Measurements from ENCODE around the gene ATG101. TPM values are rescaled to one million over a fixed set of nuclear protein-coding genes. Genes with fewer than 3 reads are reported as not detected.

ATG101 gene
- total RNA-seq, 6 experiments from 2014 or later: 62.1 to 73.6 (median 66.6) TPM

GRCh38 chr12:52060498-52061177, 9.1 kb upstream of the ATG101 start:
- no peak for TF ChIP-seq CTCF (IDR thresholded peaks at IDR 0.05)
- peaks cover 6% of the 10 kb centered on the region; the same call in 1 of the 2 replicates for H3K36me3 Mint-ChIP-seq (ENCODE audit: low read depth)
- H3K4me3 Mint-ChIP-seq: peak overlapping the region; percentile 53; the same call in 1 of the 2 replicates
- no peak for DNase-seq
- H3K27ac Mint-ChIP-seq: peak overlapping the region; percentile 75; the same call in 1 of the 2 replicates
- H3K4me1 Mint-ChIP-seq (ENCODE audit: low read depth): peaks cover 24% of the 10 kb centered on the region
- H3K9me3 Mint-ChIP-seq: peaks cover 10% of the 10 kb centered on the region; the same call in 1 of the 2 replicates
- peaks cover 65% of the 10 kb centered on the region for H3K27me3 Mint-ChIP-seq (ENCODE audit: insufficient read depth)

- no peak overlapping the region for H3K4me3 Mint-ChIP-seq
- H3K9me3 Mint-ChIP-seq: peaks cover 5% of the 10 kb centered on the region; the same call in 1 of the 2 replicates
- no peak for TF ChIP-seq CTCF (IDR thresholded peaks at IDR 0.05)
- peak overlapping the region; percentile 75; the same call in 1 of the 2 replicates for H3K27ac Mint-ChIP-seq
- DNase-seq: no peak
- peaks cover 57% of the 10 kb centered on the region for H3K27me3 Mint-ChIP-seq (ENCODE audit: insufficient read depth)
- H3K36me3 Mint-ChIP-seq (ENCODE audit: low read depth): peaks cover 6% of the 10 kb centered on the region; the same call in 1 of the 2 replicates
- peaks cover 32% of the 10 kb centered on the region for H3K4me1 Mint-ChIP-seq (ENCODE audit: low read depth)
These were observed 8.2 kb upstream of the ATG101 start for GRCh38 chr12:52061470-52062166.

GRCh38 chr12:52062167-52063081, 7.4 kb upstream of the ATG101 start:
- no peak for TF ChIP-seq CTCF (IDR thresholded peaks at IDR 0.05)
- H3K4me3 Mint-ChIP-seq: no peak overlapping the region
- no peaks in the 10 kb centered on the region; the same call in 1 of the 2 replicates for H3K9me3 Mint-ChIP-seq
- H3K36me3 Mint-ChIP-seq (ENCODE audit: low read depth): no peaks in the 10 kb centered on the region; the same call in 1 of the 2 replicates
- H3K27me3 Mint-ChIP-seq (ENCODE audit: insufficient read depth): peaks cover 49% of the 10 kb centered on the region
- H3K27ac Mint-ChIP-seq: peak overlapping the region; percentile 66
- H3K4me1 Mint-ChIP-seq (ENCODE audit: low read depth): peaks cover 38% of the 10 kb centered on the region
- no peak for DNase-seq

- Mint-ChIP-seq H3K4me1 (ENCODE audit: low read depth) (peaks cover 38% of the 10 kb centered on the region), H3K4me3 (no peak overlapping the region)
These were observed 6.5 kb upstream of the ATG101 start for GRCh38 chr12:52063082-52063924.

More at GRCh38 chr12:52063082-52063924, 6.5 kb upstream of the ATG101 start:
- DNase-seq: no peak
- H3K36me3 Mint-ChIP-seq (ENCODE audit: low read depth): no peaks in the 10 kb centered on the region; the same call in 1 of the 2 replicates
- H3K9me3 Mint-ChIP-seq: no peaks in the 10 kb centered on the region; the same call in 1 of the 2 replicates
- no peak for TF ChIP-seq CTCF (IDR thresholded peaks at IDR 0.05)
- peak overlapping the region; percentile 92 for H3K27ac Mint-ChIP-seq
- H3K27me3 Mint-ChIP-seq (ENCODE audit: insufficient read depth): peaks cover 41% of the 10 kb centered on the region
